GM12801 (cell line): ENCODE data around the gene COBLL1.

ENCODE experiments used
- TF ChIP-seq, protein P1 (sequence below): IDR thresholded peaks from one replicate; pipeline ENCODE4 v1.5.1; 2011; ENCODE audit warnings: control low read depth; ENCODE audit not compliant: insufficient read length; ENCODE audit errors: extremely low read depth

Gene COBLL1

DNA sequence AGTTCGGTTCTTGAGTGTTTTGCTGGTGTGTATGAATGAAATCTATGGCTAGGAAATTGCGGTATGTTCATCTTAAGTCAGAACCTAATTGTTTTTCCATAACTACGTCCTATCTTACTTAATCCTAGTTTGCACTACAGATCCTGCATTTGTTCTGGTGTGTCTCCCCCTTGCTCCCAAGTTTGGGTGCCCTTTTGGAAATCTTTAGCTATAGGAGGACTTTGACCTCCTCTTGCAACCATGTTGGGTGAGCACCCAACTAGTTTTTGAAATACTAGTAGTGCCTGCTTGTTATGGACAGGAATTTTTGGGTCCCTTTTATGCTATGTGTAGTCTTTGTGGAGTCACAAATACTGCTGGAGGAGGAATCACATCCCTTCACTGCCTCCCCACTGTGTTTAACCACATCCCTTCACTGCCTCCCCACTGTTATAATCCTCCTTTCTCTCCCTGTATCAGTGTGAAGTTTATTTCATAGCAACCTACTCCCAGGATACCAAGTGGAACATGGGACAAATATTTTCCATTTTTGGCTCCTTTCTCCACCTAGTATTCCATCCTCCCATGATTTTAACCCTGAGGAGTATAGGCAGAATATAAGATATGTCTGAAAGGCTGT, 26.3 kb upstream of the COBLL1 start:
- TF ChIP-seq, protein P1, sequence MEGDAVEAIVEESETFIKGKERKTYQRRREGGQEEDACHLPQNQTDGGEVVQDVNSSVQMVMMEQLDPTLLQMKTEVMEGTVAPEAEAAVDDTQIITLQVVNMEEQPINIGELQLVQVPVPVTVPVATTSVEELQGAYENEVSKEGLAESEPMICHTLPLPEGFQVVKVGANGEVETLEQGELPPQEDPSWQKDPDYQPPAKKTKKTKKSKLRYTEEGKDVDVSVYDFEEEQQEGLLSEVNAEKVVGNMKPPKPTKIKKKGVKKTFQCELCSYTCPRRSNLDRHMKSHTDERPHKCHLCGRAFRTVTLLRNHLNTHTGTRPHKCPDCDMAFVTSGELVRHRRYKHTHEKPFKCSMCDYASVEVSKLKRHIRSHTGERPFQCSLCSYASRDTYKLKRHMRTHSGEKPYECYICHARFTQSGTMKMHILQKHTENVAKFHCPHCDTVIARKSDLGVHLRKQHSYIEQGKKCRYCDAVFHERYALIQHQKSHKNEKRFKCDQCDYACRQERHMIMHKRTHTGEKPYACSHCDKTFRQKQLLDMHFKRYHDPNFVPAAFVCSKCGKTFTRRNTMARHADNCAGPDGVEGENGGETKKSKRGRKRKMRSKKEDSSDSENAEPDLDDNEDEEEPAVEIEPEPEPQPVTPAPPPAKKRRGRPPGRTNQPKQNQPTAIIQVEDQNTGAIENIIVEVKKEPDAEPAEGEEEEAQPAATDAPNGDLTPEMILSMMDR = no peak

DNA sequence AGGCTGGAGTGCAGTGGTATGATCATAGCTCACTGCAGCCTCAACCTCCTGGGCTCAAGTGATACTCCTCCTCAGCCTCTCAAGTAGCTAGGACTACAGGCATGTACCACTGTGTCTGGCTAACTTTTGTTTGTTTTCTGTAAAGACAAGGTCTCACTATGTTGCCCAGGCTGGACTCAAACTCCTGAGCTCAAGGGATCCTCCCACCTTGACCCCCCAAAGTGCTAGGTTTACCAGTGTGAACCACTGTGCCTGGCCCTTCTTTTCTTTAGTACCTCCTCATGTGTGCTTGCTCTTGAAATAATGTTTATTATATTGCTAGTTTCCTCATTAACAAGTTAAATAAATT, 19.0 kb upstream of the COBLL1 start:
- TF ChIP-seq, protein P1 = no peak

DNA sequence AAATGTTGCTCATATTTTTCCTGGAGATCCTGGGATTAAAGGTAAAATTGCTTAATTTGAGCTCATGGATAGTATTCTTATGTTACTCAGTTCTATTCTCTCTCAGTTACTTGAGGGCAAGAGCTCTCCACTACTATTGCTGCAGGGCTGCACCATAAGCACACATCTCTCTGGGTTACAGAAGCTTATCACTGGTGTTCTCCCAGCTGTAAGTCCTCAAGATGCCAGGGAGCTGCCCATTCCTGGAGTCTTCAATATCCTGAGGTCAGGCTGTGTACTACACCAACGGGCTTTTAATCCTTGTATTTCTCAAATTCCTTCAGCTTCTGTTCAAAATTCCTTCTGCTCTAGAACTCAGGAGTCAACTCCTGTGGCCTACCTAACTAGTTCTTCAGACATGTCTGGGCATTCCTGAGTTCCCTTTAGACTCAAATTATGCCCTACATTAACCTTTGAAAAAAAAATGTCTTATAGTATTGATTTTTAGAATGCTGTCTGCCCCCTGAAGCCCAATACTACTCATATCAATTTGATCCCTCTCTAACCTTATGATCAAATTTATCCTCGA, 17.7 kb upstream of the COBLL1 start:
- TF ChIP-seq, protein P1 = no peak

DNA sequence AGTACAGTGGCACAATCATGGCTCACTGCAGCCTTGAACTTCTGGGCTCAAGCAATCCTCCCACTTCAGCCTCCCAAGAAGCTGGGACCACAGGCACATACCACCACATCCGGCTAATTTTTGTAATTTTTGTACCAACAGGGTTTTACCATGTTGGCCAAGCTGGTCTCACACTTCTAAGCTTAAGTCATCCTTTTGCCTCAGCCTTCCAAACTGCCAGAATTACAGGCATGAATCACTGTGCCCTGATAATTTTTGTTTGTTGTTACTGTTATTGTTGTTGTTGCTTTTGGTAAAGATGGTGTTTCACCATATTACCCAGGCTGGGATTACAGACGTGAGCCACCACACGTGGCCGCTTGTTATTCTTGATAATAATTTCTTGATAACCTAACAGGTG, 10.5 kb upstream of the COBLL1 start:
- TF ChIP-seq, protein P1 = no peak

DNA sequence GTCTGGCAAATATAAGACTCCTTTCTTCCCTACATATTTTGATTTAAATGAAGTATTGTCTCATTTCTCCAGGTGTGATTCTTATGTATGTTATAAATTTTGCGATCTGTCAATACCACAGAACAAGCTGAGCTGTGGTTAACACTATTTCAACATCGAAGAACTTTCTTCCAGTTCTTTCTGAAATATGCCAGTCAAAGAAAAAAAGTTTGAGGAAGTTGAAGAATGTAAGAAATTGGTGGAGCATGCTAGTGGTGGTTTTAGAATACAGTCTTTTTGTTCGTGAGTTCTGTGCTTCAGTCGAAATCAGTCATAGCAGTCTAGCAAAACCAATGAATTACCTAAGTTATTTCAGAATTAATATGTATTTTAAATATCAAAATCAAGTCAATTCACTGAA, 8.6 kb upstream of the COBLL1 start:
- TF ChIP-seq, protein P1 = no peak

DNA sequence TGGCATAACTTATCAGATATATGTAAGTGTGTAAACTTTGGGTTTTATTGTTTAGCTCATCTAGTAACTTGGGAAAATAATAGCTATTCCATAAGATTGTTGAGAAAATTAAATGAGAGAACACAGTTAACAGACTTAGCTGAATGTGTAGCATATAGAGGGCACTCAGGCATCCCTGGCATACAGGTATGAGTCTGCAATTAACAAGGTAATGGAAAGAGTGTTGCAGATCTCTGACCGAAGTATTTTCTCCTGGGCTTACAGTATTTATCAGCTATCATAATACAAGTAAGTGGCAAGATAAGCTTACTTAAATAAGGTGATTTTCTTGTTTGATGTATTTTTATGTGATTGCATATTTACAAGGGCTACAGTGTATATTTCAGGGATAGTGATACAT, 7.9 kb upstream of the COBLL1 start:
- TF ChIP-seq, protein P1 = no peak

DNA sequence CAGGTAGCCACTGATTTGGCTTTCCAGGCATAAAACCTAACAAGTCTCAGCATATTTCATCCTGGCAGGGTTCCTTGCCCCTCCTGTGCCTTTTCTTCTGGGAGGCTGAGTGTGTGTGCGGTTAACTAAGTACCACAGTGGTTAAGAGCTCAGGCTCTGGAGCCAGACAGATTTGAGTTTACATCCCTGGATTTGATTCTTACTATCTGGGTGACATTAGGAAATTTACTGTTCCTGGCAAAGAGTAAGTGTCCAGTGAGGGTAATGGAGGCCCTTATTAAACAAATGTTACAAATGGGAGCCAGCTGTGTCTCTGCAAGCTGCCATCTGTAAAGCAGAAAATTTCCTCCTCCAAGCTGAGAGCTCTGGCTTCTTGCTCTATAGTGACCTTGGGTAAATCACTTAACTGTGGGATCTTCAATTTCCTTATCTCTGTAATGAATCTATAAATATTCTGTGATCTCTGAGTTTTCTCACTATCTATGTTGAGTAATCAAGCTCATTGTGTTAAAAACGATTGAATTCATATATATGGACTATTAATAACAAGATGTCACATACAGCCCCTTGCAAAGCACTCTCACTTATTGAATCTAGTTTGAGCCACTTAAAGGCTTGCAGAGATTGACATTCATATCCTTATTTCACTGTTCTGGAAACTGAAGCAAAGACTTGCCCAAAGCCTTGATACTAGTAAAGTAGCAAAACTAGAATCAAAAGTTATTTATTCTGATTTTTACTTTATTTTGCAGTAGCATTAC, 6.5 kb upstream of the COBLL1 start:
- TF ChIP-seq, protein P1 = no peak
